IPS-11a (cell line): ENCODE data around the gene APRT.
A peak's percentile ranks its signal among the peaks of the same experiment; 100 is the strongest.
"Not testable (repeated sequence)": the region's sequence is repeated elsewhere in the genome, so short reads cannot be mapped to it uniquely, and the experiment has no call there.

Source experiments
- H3K4me3 ChIP-seq: one replicate; pipeline ENCODE4 v1.5.1; 2013; ENCODE audit warnings: low read depth, low read length, control low read depth

APRT gene

GRCh38 chr16:88823646-88824045 lies 11.9 kb upstream of the APRT start:
- not testable (repeated sequence) for H3K4me3 ChIP-seq

- H3K4me3 ChIP-seq, result no peak overlapping the region
These were observed 10.7 kb upstream of the APRT start for GRCh38 chr16:88822281-88823040.

GRCh38 chr16:88821168-88821850 lies 9.6 kb upstream of the APRT start:
- no peak overlapping the region for H3K4me3 ChIP-seq

GRCh38 chr16:88820385-88821025 lies 8.8 kb upstream of the APRT start:
- no peak overlapping the region for H3K4me3 ChIP-seq

GRCh38 chr16:88819126-88819525 lies 7.4 kb upstream of the APRT start:
- H3K4me3 ChIP-seq, result no peak overlapping the region

- no peak overlapping the region for H3K4me3 ChIP-seq
These were observed 6.8 kb upstream of the APRT start for GRCh38 chr16:88818575-88818874.

- no peak overlapping the region for H3K4me3 ChIP-seq
These were observed 6.3 kb upstream of the APRT start for GRCh38 chr16:88817785-88818574.

- H3K4me3 ChIP-seq, result no peak overlapping the region
These were observed 5.2 kb upstream of the APRT start for GRCh38 chr16:88816736-88817535.

- H3K4me3 ChIP-seq, result no peak overlapping the region
These were observed 4.3 kb upstream of the APRT start for GRCh38 chr16:88815901-88816589.

- no peak overlapping the region for H3K4me3 ChIP-seq
These were observed 3.5 kb upstream of the APRT start for GRCh38 chr16:88815227-88815626.

GRCh38 chr16:88814144-88814502 lies 2.4 kb upstream of the APRT start:
- H3K4me3 ChIP-seq, result no peak overlapping the region

- no peak overlapping the region for H3K4me3 ChIP-seq
These were observed 1.8 kb upstream of the APRT start for GRCh38 chr16:88813269-88814143.

- H3K4me3 ChIP-seq, result peak overlapping the region; percentile 74
These were observed 963 bp upstream of the APRT start for GRCh38 chr16:88812513-88813268.

- H3K4me3 ChIP-seq, result peak overlapping the region; percentile 74
These were observed 588 bp downstream of the APRT start for GRCh38 chr16:88810912-88811768.

GRCh38 chr16:88810166-88810911 lies 1.4 kb downstream of the APRT start:
- peak overlapping the region; percentile 74 for H3K4me3 ChIP-seq

GRCh38 chr16:88809676-88810165 lies 2.0 kb downstream of the APRT start:
- no peak overlapping the region for H3K4me3 ChIP-seq
